WTC11 (cell line): ENCODE results near the gene SAFB.

Experiments used
- ATF3 ChIP-seq: sonication (generic); formaldehyde crosslinking; conservative IDR thresholded peaks from 2 replicates; pipeline ENCODE4 v1.8.1; 2022; ENCODE audit warnings: mild to moderate bottlenecking, missing genetic modification reagents
- CREB1 ChIP-seq: sonication (generic); formaldehyde crosslinking; IDR thresholded peaks from 2 replicates; pipeline ENCODE4 v1.8.0; 2023; ENCODE audit warnings: mild to moderate bottlenecking, missing genetic modification reagents
- E2F5 ChIP-seq: sonication (generic); formaldehyde crosslinking; IDR thresholded peaks from 2 replicates; pipeline ENCODE4 v1.8.1; 2022; ENCODE audit warnings: mild to moderate bottlenecking, moderate library complexity, missing genetic modification reagents
- FOXK1 ChIP-seq: sonication (generic); formaldehyde crosslinking; IDR thresholded peaks from 2 replicates; pipeline ENCODE4 v1.8.0; 2022; ENCODE audit warnings: mild to moderate bottlenecking, moderate library complexity, missing genetic modification reagents
- JAZF1 ChIP-seq: fragments of 250-450 bp; sonication (Bioruptor Pico); IDR thresholded peaks from 2 replicates; pipeline ENCODE4 v1.9.0; 2021; ENCODE audit warnings: moderate library complexity, mild to moderate bottlenecking, inconsistent platforms
- USF2 ChIP-seq: sonication (generic); formaldehyde crosslinking; IDR thresholded peaks from 2 replicates; pipeline ENCODE4 v1.8.1; 2023; ENCODE audit warnings: mild to moderate bottlenecking, missing genetic modification reagents, moderate library complexity
- ZNF121 ChIP-seq: sonication (generic); formaldehyde crosslinking; IDR thresholded peaks from 2 replicates; pipeline ENCODE4 v1.8.0; 2023; ENCODE audit warnings: missing genetic modification reagents
- TF ChIP-seq, protein P1 (sequence below): fragments of 200-600 bp; IDR thresholded peaks from 2 replicates; pipeline ENCODE4 v1.8.0; 2022; ENCODE audit warnings: antibody characterized with exemption
- TF ChIP-seq, protein P2 (sequence below): sonication (generic); formaldehyde crosslinking; IDR thresholded peaks from 2 replicates; pipeline ENCODE4 v1.8.1; 2022; ENCODE audit warnings: low read depth, missing genetic modification reagents, borderline replicate concordance

DNA sequence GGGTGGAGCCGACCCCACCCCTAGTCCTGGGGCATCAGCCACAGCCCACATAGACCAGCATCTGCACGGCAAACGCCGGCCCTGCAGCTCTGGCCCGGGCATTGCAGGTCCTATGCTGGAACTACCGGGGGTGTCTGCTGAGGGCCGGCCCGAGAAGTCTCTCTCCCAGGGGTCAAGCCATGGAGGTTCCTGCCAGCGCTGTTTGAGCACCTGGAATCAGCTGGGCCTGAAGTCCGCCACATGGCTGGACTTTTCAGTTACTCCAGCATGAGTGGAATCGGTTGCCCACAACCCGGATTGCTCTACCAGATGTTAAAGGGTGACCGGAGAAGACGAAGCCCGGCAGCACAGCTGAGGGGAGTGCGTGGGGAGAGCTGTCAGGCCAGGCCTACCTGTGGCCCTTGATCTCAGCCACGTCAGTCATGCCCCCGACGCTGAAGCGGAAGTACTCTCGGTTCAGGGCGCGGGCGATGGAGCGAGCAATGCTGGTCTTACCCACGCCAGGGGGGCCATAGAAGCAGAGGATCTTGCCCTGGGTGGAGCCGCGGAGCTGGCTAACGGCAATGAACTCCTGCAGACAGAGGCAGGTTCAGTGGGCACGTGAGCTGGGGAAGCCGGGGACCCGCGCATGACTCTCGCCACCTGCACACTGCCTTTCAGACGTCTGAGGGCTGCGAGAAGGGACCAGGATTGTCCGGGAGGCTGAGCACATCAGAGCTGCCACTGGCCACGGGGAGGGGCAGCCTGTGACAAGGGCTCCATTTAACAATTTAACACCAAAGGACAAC, 75.9 kb downstream of the SAFB start:
- TF ChIP-seq, protein P1, sequence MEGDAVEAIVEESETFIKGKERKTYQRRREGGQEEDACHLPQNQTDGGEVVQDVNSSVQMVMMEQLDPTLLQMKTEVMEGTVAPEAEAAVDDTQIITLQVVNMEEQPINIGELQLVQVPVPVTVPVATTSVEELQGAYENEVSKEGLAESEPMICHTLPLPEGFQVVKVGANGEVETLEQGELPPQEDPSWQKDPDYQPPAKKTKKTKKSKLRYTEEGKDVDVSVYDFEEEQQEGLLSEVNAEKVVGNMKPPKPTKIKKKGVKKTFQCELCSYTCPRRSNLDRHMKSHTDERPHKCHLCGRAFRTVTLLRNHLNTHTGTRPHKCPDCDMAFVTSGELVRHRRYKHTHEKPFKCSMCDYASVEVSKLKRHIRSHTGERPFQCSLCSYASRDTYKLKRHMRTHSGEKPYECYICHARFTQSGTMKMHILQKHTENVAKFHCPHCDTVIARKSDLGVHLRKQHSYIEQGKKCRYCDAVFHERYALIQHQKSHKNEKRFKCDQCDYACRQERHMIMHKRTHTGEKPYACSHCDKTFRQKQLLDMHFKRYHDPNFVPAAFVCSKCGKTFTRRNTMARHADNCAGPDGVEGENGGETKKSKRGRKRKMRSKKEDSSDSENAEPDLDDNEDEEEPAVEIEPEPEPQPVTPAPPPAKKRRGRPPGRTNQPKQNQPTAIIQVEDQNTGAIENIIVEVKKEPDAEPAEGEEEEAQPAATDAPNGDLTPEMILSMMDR = no peak
- TF ChIP-seq E2F5 (CRISPR knock-in tag) (no peak), USF2 (CRISPR knock-in tag) (no peak), ATF3 (CRISPR knock-in tag) (no peak), JAZF1 (CRISPR knock-in tag) (no peak), FOXK1 (CRISPR knock-in tag) (no peak), ZNF121 (CRISPR knock-in tag) (no peak), CREB1 (CRISPR knock-in tag) (no peak)
- TF ChIP-seq, protein P2, sequence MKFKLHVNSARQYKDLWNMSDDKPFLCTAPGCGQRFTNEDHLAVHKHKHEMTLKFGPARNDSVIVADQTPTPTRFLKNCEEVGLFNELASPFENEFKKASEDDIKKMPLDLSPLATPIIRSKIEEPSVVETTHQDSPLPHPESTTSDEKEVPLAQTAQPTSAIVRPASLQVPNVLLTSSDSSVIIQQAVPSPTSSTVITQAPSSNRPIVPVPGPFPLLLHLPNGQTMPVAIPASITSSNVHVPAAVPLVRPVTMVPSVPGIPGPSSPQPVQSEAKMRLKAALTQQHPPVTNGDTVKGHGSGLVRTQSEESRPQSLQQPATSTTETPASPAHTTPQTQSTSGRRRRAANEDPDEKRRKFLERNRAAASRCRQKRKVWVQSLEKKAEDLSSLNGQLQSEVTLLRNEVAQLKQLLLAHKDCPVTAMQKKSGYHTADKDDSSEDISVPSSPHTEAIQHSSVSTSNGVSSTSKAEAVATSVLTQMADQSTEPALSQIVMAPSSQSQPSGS = no peak
